OCI-LY3 (cell line): Measurements from ENCODE around the gene NFIB.

Experiments used
- CTCF ChIP-seq: fragments of 200-600, 300-600 bp; sonication (generic); IDR thresholded peaks from 2 replicates; pipeline ENCODE4 v1.5.1; 2014; ENCODE audit warnings: antibody characterized with exemption, low read length, low read depth
- EZH2phosphoT487 ChIP-seq: fragments of 200-600 bp; shearing (Covaris generic); IDR thresholded peaks from 2 replicates; pipeline ENCODE4 v1.6.1; 2018; ENCODE audit warnings: antibody characterized with exemption, mixed run types, low read depth

DNA sequence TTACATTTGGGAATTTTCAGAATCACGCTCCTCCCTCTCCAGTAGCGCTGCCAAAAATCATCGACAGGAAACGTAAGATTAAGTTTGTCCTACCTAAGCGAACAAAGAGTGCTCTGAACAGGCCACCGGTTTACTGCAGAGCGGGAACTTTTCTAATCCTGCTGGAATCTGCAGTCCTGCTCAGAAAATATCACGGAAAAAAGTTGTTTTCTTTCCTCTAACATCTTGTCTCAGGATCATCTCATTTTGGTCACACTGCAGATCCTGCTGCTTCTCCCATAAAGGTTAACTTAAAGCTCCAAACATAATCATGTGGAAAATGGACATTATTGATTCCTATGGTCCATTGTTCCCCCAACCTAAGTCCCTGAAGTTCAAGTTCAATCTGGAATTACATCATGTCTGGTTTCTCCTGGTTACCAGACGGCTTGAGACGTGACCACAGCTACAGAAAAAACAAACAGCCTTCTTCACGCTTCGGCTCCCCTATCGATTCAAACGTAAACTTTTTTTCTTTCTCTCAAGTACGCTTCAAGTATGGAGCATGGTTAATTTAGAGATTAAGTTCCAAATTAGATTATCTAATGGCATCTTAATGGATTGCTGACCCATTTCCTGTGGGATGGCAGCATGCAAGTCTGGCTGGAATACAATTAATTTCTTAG is 217.6 kb downstream of the NFIB start:
- TF ChIP-seq CTCF (no peak), EZH2phosphoT487 (no peak)
